Glutamatergic neuron (in vitro differentiated cells): ENCODE results near the gene PCGF1. TPM values are rescaled to one million over a fixed set of nuclear protein-coding genes. Genes with fewer than 3 reads are reported as not detected.
A peak's percentile ranks its signal among the peaks of the same experiment; 100 is the strongest.

ENCODE experiments used
- DNase-seq: peaks from one replicate; pipeline ENCODE4 v3.0.0; 2022
- H3K27ac Mint-ChIP-seq: one replicate; pipeline ENCODE4 v1.8.0; 2020; ENCODE audit warnings: mild to moderate bottlenecking, mixed read lengths, inconsistent platforms; ENCODE audit not compliant: unreplicated experiment
- H3K27me3 Mint-ChIP-seq: one replicate; pipeline ENCODE4 v1.8.0; 2020; ENCODE audit warnings: mild to moderate bottlenecking, moderate library complexity, mixed read lengths, inconsistent platforms; ENCODE audit not compliant: unreplicated experiment
- H3K36me3 Mint-ChIP-seq: one replicate; pipeline ENCODE4 v1.8.0; 2020; ENCODE audit warnings: mild to moderate bottlenecking, mixed read lengths, inconsistent platforms; ENCODE audit not compliant: unreplicated experiment
- H3K4me1 Mint-ChIP-seq: one replicate; pipeline ENCODE4 v1.8.0; 2020; ENCODE audit warnings: mild to moderate bottlenecking, low read depth, mixed read lengths, inconsistent platforms; ENCODE audit not compliant: unreplicated experiment
- H3K4me3 Mint-ChIP-seq: one replicate; pipeline ENCODE4 v1.8.0; 2020; ENCODE audit warnings: mild to moderate bottlenecking, mixed read lengths, inconsistent platforms; ENCODE audit not compliant: unreplicated experiment
- H3K9me3 Mint-ChIP-seq: one replicate; pipeline ENCODE4 v1.8.0; 2020; ENCODE audit warnings: mild to moderate bottlenecking, moderate library complexity, mixed read lengths, inconsistent platforms; ENCODE audit not compliant: unreplicated experiment
- CTCF ChIP-seq: fragments of 200-600 bp; sonication (generic); IDR thresholded peaks from one replicate; pipeline ENCODE4 v1.5.0; 2021; ENCODE audit not compliant: partially characterized antibody, unreplicated experiment
- total RNA-seq: library from RNA; stranded (reverse); fragmentation: NEBNext Ultra II Directional; extraction: Animal tissue kit (Norgen Biotek cat#: 25700); gene quantifications from one replicate; pipeline ENCODE4 v1.2.1, GENCODE V29; 2021; ENCODE audit not compliant: unreplicated experiment

The PCGF1 gene
- total RNA-seq, 1 donor from 2014 or later, result 32.3 TPM

- H3K36me3 Mint-ChIP-seq, result no peaks in the 10 kb centered on the region
- peaks cover 16% of the 10 kb centered on the region for H3K9me3 Mint-ChIP-seq
- H3K4me3 Mint-ChIP-seq, result peak overlapping the region; percentile 99
- peak overlapping the region; percentile 97 for H3K27ac Mint-ChIP-seq
- H3K27me3 Mint-ChIP-seq, result peaks cover 22% of the 10 kb centered on the region
- DNase-seq, result no peak
- H3K4me1 Mint-ChIP-seq, result peaks cover 20% of the 10 kb centered on the region
- no peak for TF ChIP-seq CTCF
Measured at GRCh38 chr2:74458938-74459363, 48.5 kb downstream of the PCGF1 start.

DNA sequence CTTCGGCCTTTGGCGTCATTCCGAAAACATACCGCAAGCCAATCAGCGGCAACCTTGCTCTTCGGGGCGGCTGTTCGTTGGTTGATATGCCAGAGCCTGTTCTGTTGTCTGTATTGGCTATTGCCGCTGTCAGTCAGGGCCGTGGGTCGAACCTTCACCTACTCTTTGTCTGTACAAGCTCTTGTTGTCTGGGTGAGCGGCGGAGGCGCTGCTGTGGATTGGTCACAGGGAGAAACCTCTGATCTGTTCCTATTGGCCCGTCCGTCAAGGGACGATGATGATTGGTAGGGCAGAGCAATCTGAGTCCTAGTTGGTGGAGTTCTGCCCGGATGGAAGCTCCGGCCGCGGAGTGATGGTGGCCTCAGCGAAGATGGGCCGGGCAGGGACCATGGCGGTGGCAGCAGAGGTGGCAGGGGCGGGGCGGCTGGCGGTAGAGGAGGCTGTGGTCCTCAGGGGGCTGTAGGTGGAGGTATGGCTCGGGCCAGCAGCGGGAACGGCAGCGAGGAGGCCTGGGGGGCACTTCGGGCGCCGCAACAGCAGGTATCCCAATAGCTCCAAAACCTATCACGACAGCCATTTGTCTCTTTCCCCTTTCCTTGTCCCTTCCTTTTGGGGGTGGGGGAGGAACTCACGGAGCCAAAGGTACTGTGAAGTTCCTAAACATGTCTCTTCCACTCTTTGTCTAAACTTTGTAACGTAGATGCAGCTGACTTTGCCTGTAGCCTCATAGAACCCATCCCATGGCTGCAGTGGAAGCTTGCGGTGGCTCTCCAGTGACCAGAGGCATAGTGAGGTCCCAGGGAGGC lies 49.2 kb downstream of the PCGF1 start, which contains the start of gene WBP1:
TSS of gene WBP1 (plus strand) at position 307 of the 806 bp plus-strand sequence. CDS start at position 472, 165 bp downstream.
- peak within 1 kb of the TSS; percentile 99 for H3K4me3 Mint-ChIP-seq
- peak; percentile 97 for DNase-seq
- peaks cover 22% of the 10 kb centered on the region for H3K27me3 Mint-ChIP-seq
- TF ChIP-seq CTCF, result no peak
- peak within 1 kb of the TSS; percentile 97 for H3K27ac Mint-ChIP-seq
- peaks cover 20% of the 10 kb centered on the region for H3K4me1 Mint-ChIP-seq
- H3K9me3 Mint-ChIP-seq, result peaks cover 16% of the 10 kb centered on the region
- no peaks in the 10 kb centered on the region for H3K36me3 Mint-ChIP-seq

GRCh38 chr2:74457549-74458131 lies 49.9 kb downstream of the PCGF1 start:
- peak overlapping the region; percentile 97 for H3K27ac Mint-ChIP-seq
- H3K36me3 Mint-ChIP-seq, result no peaks in the 10 kb centered on the region
- peaks cover 22% of the 10 kb centered on the region for H3K27me3 Mint-ChIP-seq
- peaks cover 20% of the 10 kb centered on the region for H3K4me1 Mint-ChIP-seq
- peak overlapping the region; percentile 99 for H3K4me3 Mint-ChIP-seq
- TF ChIP-seq CTCF, result no peak
- DNase-seq, result peak; percentile 83
- H3K9me3 Mint-ChIP-seq, result peaks cover 16% of the 10 kb centered on the region

GRCh38 chr2:74457129-74457548 lies 50.4 kb downstream of the PCGF1 start:
- DNase-seq, result no peak
- H3K27ac Mint-ChIP-seq, result peak overlapping the region; percentile 95
- H3K27me3 Mint-ChIP-seq, result peaks cover 22% of the 10 kb centered on the region
- peaks cover 20% of the 10 kb centered on the region for H3K4me1 Mint-ChIP-seq
- peak overlapping the region; percentile 92 for H3K4me3 Mint-ChIP-seq
- TF ChIP-seq CTCF, result no peak
- H3K9me3 Mint-ChIP-seq, result peaks cover 16% of the 10 kb centered on the region
- H3K36me3 Mint-ChIP-seq, result no peaks in the 10 kb centered on the region

Other genes with a start within 250 kb of the PCGF1 start
- 8.2 TPM for gene SLC4A5, start 164.3 kb downstream of the PCGF1 start, total RNA-seq
- 832 TPM for gene DCTN1, start 127.4 kb downstream of the PCGF1 start, total RNA-seq
- 3.7 TPM for gene C2orf81, start 86.1 kb downstream of the PCGF1 start, total RNA-seq
- 29.5 TPM for gene WDR54, start 86.0 kb downstream of the PCGF1 start, total RNA-seq
- 88.7 TPM for gene RTKN, start 65.8 kb downstream of the PCGF1 start, total RNA-seq
- gene INO80B, start 52.6 kb downstream of the PCGF1 start, total RNA-seq, result 18.5 TPM
- gene WBP1, start 49.3 kb downstream of the PCGF1 start, total RNA-seq, result 109 TPM
- 50.9 TPM for gene MOGS, start 42.3 kb downstream of the PCGF1 start, total RNA-seq
- 63.9 TPM for gene MRPL53, start 35.0 kb downstream of the PCGF1 start, total RNA-seq
- 28.0 TPM for gene CCDC142, start 24.7 kb downstream of the PCGF1 start, total RNA-seq
- 23.8 TPM for gene TTC31, start 24.6 kb downstream of the PCGF1 start, total RNA-seq
- gene LBX2, start 8.1 kb downstream of the PCGF1 start, total RNA-seq, result 0.96 TPM
- 21.2 TPM for gene TLX2, start 6.8 kb upstream of the PCGF1 start, total RNA-seq
- gene DQX1, start 18.5 kb upstream of the PCGF1 start, total RNA-seq, result 0.91 TPM
- 99.5 TPM for gene AUP1, start 22.0 kb upstream of the PCGF1 start, total RNA-seq
- 46.7 TPM for gene HTRA2, start 22.2 kb upstream of the PCGF1 start, total RNA-seq
- gene LOXL3, start 46.2 kb upstream of the PCGF1 start, total RNA-seq, result 64.2 TPM
- 14.0 TPM for gene DOK1, start 47.0 kb upstream of the PCGF1 start, total RNA-seq
- 0.81 TPM for gene M1AP, start 140.6 kb upstream of the PCGF1 start, total RNA-seq
- 28.5 TPM for gene SEMA4F, start 146.6 kb upstream of the PCGF1 start, total RNA-seq